GM23338 (cell line): ENCODE results near the gene KRT33B.

Experiments
- CTCF ChIP-seq, 2 experiments: fragments of 200-600 bp in 1 of 2; sonication (generic) in 1 of 2; conservative IDR thresholded peaks; 2 replicates each; pipeline versions ENCODE4 v1.5.1 to v1.6.1; 2016 to 2017; ENCODE audit warnings: antibody characterized with exemption in 2 of 2, low read depth in 2 of 2, mild to moderate bottlenecking in 2 of 2, moderate library complexity in 1 of 2
- EZH2 ChIP-seq: fragments of 200-600 bp; sonication (generic); IDR thresholded peaks from one replicate; pipeline ENCODE4 v1.8.0; 2017; ENCODE audit warnings: antibody characterized with exemption, mild to moderate bottlenecking, low read depth; ENCODE audit not compliant: unreplicated experiment
- STAT1 ChIP-seq: IDR thresholded peaks from one replicate; pipeline ENCODE4 v1.6.1; 2016; ENCODE audit warnings: antibody characterized with exemption; ENCODE audit not compliant: unreplicated experiment
- TF ChIP-seq, protein P1 (sequence below): IDR thresholded peaks from one replicate; pipeline ENCODE4 v1.6.1; 2018; ENCODE audit warnings: antibody characterized with exemption; ENCODE audit not compliant: unreplicated experiment

- TF ChIP-seq CTCF (conservative IDR thresholded peaks at IDR 0.05; ENCODE audit: low read depth in 2 of 2) (no peak), EZH2 (no peak), STAT1 (no peak)
- TF ChIP-seq, protein P1, sequence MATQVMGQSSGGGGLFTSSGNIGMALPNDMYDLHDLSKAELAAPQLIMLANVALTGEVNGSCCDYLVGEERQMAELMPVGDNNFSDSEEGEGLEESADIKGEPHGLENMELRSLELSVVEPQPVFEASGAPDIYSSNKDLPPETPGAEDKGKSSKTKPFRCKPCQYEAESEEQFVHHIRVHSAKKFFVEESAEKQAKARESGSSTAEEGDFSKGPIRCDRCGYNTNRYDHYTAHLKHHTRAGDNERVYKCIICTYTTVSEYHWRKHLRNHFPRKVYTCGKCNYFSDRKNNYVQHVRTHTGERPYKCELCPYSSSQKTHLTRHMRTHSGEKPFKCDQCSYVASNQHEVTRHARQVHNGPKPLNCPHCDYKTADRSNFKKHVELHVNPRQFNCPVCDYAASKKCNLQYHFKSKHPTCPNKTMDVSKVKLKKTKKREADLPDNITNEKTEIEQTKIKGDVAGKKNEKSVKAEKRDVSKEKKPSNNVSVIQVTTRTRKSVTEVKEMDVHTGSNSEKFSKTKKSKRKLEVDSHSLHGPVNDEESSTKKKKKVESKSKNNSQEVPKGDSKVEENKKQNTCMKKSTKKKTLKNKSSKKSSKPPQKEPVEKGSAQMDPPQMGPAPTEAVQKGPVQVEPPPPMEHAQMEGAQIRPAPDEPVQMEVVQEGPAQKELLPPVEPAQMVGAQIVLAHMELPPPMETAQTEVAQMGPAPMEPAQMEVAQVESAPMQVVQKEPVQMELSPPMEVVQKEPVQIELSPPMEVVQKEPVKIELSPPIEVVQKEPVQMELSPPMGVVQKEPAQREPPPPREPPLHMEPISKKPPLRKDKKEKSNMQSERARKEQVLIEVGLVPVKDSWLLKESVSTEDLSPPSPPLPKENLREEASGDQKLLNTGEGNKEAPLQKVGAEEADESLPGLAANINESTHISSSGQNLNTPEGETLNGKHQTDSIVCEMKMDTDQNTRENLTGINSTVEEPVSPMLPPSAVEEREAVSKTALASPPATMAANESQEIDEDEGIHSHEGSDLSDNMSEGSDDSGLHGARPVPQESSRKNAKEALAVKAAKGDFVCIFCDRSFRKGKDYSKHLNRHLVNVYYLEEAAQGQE = no peak
Observed at GRCh38 chr17:41415833-41416335, 46.3 kb upstream of the KRT33B start.
